Gastrocnemius medialis (tissue), 4 donors: Measurements from ENCODE around the gene KIAA1549. TPM values are rescaled to one million over a fixed set of nuclear protein-coding genes. Genes with fewer than 3 reads are reported as not detected.

Experiments used
- ATAC-seq, 2 donors: fragments of 150-250 bp; one replicate each; pipeline ENCODE4 v1.9.1; 2016
- DNase-seq, 2 donors: peaks; one replicate each; pipeline ENCODE4 v3.0.0-alpha.2; 2019
- H3K27ac ChIP-seq, 4 donors: fragments of 200-600 bp; sonication (generic); 1 replicate in 1 of 4; 2 replicates in 3 of 4; pipeline ENCODE4 v1.5.1; 2016 to 2018; ENCODE audit warnings: mild to moderate bottlenecking in 2 of 4, moderate library complexity in 1 of 4
- H3K27me3 ChIP-seq, 3 donors: fragments of 200-600 bp; sonication (generic) in 2 of 3; 1 replicate in 1 of 3; 2 replicates in 2 of 3; pipeline versions ENCODE4 v1.5.1 to v1.6.0; 2016 to 2019; ENCODE audit warnings: mild to moderate bottlenecking in 1 of 3, moderate library complexity in 1 of 3
- H3K36me3 ChIP-seq, 2 donors: fragments of 200-600 bp; sonication (generic) in 1 of 2; one replicate each; pipeline ENCODE4 v1.5.1; 2017 to 2018
- H3K4me1 ChIP-seq, 2 donors: fragments of 200-600 bp; sonication (generic) in 1 of 2; one replicate each; pipeline ENCODE4 v1.5.1; 2016 to 2017; ENCODE audit warnings: mild to moderate bottlenecking in 2 of 2
- H3K4me3 ChIP-seq, 4 donors: fragments of 200-600 bp; sonication (generic) in 3 of 4; 1 replicate in 1 of 4; 2 replicates in 3 of 4; pipeline ENCODE4 v1.5.1; 2016 to 2019; ENCODE audit warnings: mild to moderate bottlenecking in 2 of 4
- H3K9me3 ChIP-seq, 3 donors: fragments of 200-600 bp; sonication (generic) in 2 of 3; 1 replicate in 1 of 3; 2 replicates in 2 of 3; pipeline ENCODE4 v1.5.1; 2016 to 2019
- CTCF ChIP-seq, 5 experiments: fragments of 450-650 bp in 3 of 5; fragments of 200-600 bp in 2 of 5; sonication (generic) in 2 of 5; IDR thresholded peaks in 4 of 5; conservative IDR thresholded peaks in 1 of 5; 1 replicate in 4 of 5; 2 replicates in 1 of 5; pipeline ENCODE4 v1.5.1; 2016 to 2019; ENCODE audit warnings: antibody characterized with exemption in 5 of 5, mild to moderate bottlenecking in 3 of 5, moderate library complexity in 3 of 5
- POLR2A ChIP-seq, 2 donors: fragments of 450-650 bp; IDR thresholded peaks; one replicate each; pipeline ENCODE4 v1.6.1; 2017; ENCODE audit warnings: antibody characterized with exemption in 2 of 2, mild to moderate bottlenecking in 2 of 2, moderate library complexity in 2 of 2
- in situ Hi-C, 4 donors: fragments of 200-750 bp; cut with MboI; loops; one replicate each; pipeline versions ENCODE4 v1.15.0 to v1.8.0; 2017; ENCODE audit warnings: low sequenced_read_pairs in 4 of 4
- intact Hi-C: fragments of 100-400 bp; cut with DNase I; formaldehyde crosslinking; loops from one replicate; pipeline ENCODE4 v1.15.1; 2023; ENCODE audit warnings: low total_unique reads
- total RNA-seq, 4 donors: library from RNA; depleted of rRNA; stranded (reverse); fragments of >200 nt; gene quantifications; one replicate each; pipeline versions ENCODE4 v1.1.0 to v1.2.3, GENCODE V29; 2016

Gene KIAA1549
- total RNA-seq, 4 donors from 2014 or later, result 0.55 to 0.87 (median 0.75) TPM

- H3K9me3 ChIP-seq, result no peaks in the 10 kb centered on the region
- intact Hi-C loops, result no loop called here
- H3K27ac ChIP-seq, result no peak overlapping the region
- no peaks in the 10 kb centered on the region for H3K36me3 ChIP-seq
- H3K27me3 ChIP-seq, result no peaks in the 10 kb centered on the region
- ATAC-seq (no peak), DNase-seq (no peak)
- in situ Hi-C loops, result no loop called here
- TF ChIP-seq CTCF (IDR thresholded peaks at IDR 0.05 in 4 of 5, conservative IDR thresholded peaks at IDR 0.05 in 1 of 5), result no peak
- no peak for TF ChIP-seq POLR2A (IDR thresholded peaks at IDR 0.05)
- no peak overlapping the region for H3K4me3 ChIP-seq
- no peaks in the 10 kb centered on the region for H3K4me1 ChIP-seq
Measured at GRCh38 chr7:138907201-138907847, 73.9 kb downstream of the KIAA1549 start.

GRCh38 chr7:138903859-138904435, 77.2 kb downstream of the KIAA1549 start:
- H3K27ac ChIP-seq, result no peak overlapping the region
- H3K36me3 ChIP-seq, result no peaks in the 10 kb centered on the region
- no peak overlapping the region for H3K4me3 ChIP-seq
- H3K4me1 ChIP-seq, result no peaks in the 10 kb centered on the region
- DNase-seq (no peak), ATAC-seq (no peak)
- in situ Hi-C loops (no loop called here), intact Hi-C loops (no loop called here)
- no peaks in the 10 kb centered on the region for H3K27me3 ChIP-seq
- no peaks in the 10 kb centered on the region for H3K9me3 ChIP-seq
- TF ChIP-seq CTCF (IDR thresholded peaks at IDR 0.05 in 4 of 5, conservative IDR thresholded peaks at IDR 0.05 in 1 of 5) (no peak), POLR2A (IDR thresholded peaks at IDR 0.05) (no peak)

GRCh38 chr7:138903186-138903820, 77.9 kb downstream of the KIAA1549 start:
- Histone ChIP-seq H3K4me1 (no peaks in the 10 kb centered on the region), H3K4me3 (no peak overlapping the region), H3K27me3 (no peaks in the 10 kb centered on the region), H3K27ac (no peak overlapping the region), H3K36me3 (no peaks in the 10 kb centered on the region), H3K9me3 (no peaks in the 10 kb centered on the region)
- ATAC-seq (no peak), DNase-seq (no peak)
- no peak for TF ChIP-seq CTCF (IDR thresholded peaks at IDR 0.05 in 4 of 5, conservative IDR thresholded peaks at IDR 0.05 in 1 of 5)
- no peak for TF ChIP-seq POLR2A (IDR thresholded peaks at IDR 0.05)
- in situ Hi-C loops, result no loop called here
- intact Hi-C loops, result no loop called here

- intact Hi-C loops, result no loop called here
- Histone ChIP-seq H3K27ac (no peak overlapping the region), H3K4me3 (no peak overlapping the region), H3K4me1 (no peaks in the 10 kb centered on the region), H3K36me3 (no peaks in the 10 kb centered on the region), H3K9me3 (no peaks in the 10 kb centered on the region), H3K27me3 (no peaks in the 10 kb centered on the region)
- in situ Hi-C loops, result no loop called here
- DNase-seq (no peak), ATAC-seq (no peak)
- no peak for TF ChIP-seq CTCF (IDR thresholded peaks at IDR 0.05 in 4 of 5, conservative IDR thresholded peaks at IDR 0.05 in 1 of 5)
- TF ChIP-seq POLR2A (IDR thresholded peaks at IDR 0.05), result no peak
Measured at GRCh38 chr7:138902161-138902560, 79.0 kb downstream of the KIAA1549 start.
